ENCODE results near the gene EPHA3.

DNA sequence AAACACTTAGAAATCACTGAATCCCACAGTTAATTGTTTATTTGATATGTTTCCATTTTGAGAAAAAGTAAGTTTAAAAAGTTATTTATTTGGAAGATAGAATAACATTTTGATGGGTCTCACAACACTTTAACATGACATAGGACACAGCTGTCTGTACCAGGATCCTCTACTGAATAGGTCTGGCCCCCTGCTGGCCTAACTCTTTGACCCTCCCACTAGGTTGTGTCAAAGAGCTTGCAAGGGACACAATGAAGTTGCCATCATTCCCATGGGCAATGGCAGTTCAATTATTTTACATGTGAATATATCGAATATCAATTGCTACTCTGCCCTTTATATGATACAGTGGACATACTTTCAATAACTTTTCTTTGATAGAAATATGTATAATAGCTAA is 138.9 kb downstream of the EPHA3 start:
- TF ChIP-seq GATA3 (IDR thresholded peaks at IDR 0.05; ENCODE audit: low read depth, low read length) (no peak), GATA2 (IDR thresholded peaks at IDR 0.05; ENCODE audit: low read depth, low read length) (no peak)

Data from SH-SY5Y (cell line).